OCI-LY7 (cell line): ENCODE measurements around the gene ATAD3B. TPM values are rescaled to one million over a fixed set of nuclear protein-coding genes. Genes with fewer than 3 reads are reported as not detected.
"Not testable (repeated sequence)": the region's sequence is repeated elsewhere in the genome, so short reads cannot be mapped to it uniquely, and the experiment has no call there.

Experiments used
- BruUV-seq: library from RNA; stranded (reverse); fragments of 400-500 nt; replicated peaks from 2 replicates; lab custom pipeline; 2021; lab: Mats Ljungman, UMichigan
- CTCF ChIA-PET: fragments of 300-600 bp; sonication (Branson Sonifier 250); formaldehyde crosslinking; loops from one replicate; lab custom pipeline; 2022; ENCODE audit warnings: antibody characterized with exemption; ENCODE audit not compliant: unreplicated experiment; lab: Charles Lee
- POLR2A ChIA-PET: fragments of 300-600 bp; sonication (Branson Sonifier 250); formaldehyde crosslinking; loops from one replicate; lab custom pipeline; 2022; ENCODE audit warnings: antibody characterized with exemption; lab: Charles Lee
- DNase-seq: peaks from one replicate; pipeline ENCODE4 v3.0.0-alpha.2; 2015; ENCODE audit warnings: low spot score
- H2AFZ ChIP-seq: fragments of 200-600 bp; sonication (generic), shearing (Covaris generic); 2 replicates; pipeline ENCODE4 v1.6.1; 2014; ENCODE audit warnings: mild to moderate bottlenecking, antibody characterized with exemption, low read length, moderate library complexity
- H3K27ac ChIP-seq: fragments of 200-600 bp; sonication (generic); 2 replicates; pipeline ENCODE4 v1.5.1; 2014; ENCODE audit warnings: mixed run types, low read depth, mild to moderate bottlenecking, moderate library complexity, low read length, inconsistent platforms; ENCODE audit not compliant: poor library complexity, severe bottlenecking
- H3K36me3 ChIP-seq: fragments of 200-600 bp; sonication (generic); 2 replicates; pipeline ENCODE4 v1.6.1; 2014; ENCODE audit warnings: mild to moderate bottlenecking, antibody characterized with exemption, low read length, moderate library complexity, mixed read lengths; ENCODE audit not compliant: insufficient read depth
- H3K4me1 ChIP-seq: fragments of 200-600 bp; sonication (generic); 2 replicates; pipeline ENCODE4 v1.5.1; 2014; ENCODE audit warnings: mild to moderate bottlenecking, low read length; ENCODE audit not compliant: insufficient read depth, poor library complexity, severe bottlenecking
- H3K4me2 ChIP-seq: fragments of 200-600 bp; sonication (generic); 2 replicates; pipeline ENCODE4 v1.6.1; 2014; ENCODE audit warnings: mild to moderate bottlenecking, low read length
- H3K4me3 ChIP-seq: fragments of 200-600 bp; sonication (generic); 2 replicates; pipeline ENCODE4 v1.5.1; 2014; ENCODE audit warnings: mild to moderate bottlenecking, low read depth, low read length; ENCODE audit not compliant: poor library complexity, severe bottlenecking
- H3K79me2 ChIP-seq: fragments of 200-600 bp; sonication (generic); 2 replicates; pipeline ENCODE4 v1.6.1; 2016; ENCODE audit warnings: low read depth, mild to moderate bottlenecking, low read length, moderate library complexity, mixed read lengths; ENCODE audit not compliant: insufficient read depth
- H3K9me2 ChIP-seq: fragments of 200-600 bp; sonication (generic); 2 replicates; pipeline ENCODE4 v1.6.1; 2016; ENCODE audit warnings: mild to moderate bottlenecking, low read length, mixed read lengths; ENCODE audit not compliant: insufficient read depth
- H3K9me3 ChIP-seq: fragments of 200-600 bp; sonication (generic); 2 replicates; pipeline ENCODE4 v1.6.1; 2014; ENCODE audit warnings: mild to moderate bottlenecking, mixed run types, low read length, mixed read lengths
- H4K20me1 ChIP-seq: fragments of 200-600 bp; sonication (generic); 2 replicates; pipeline ENCODE4 v1.6.1; 2014; ENCODE audit warnings: mild to moderate bottlenecking, antibody characterized with exemption, low read length, moderate library complexity, mixed read lengths; ENCODE audit not compliant: insufficient read depth
- EZH2phosphoT487 ChIP-seq: fragments of 200-600 bp; sonication (generic); IDR thresholded peaks from 2 replicates; pipeline ENCODE4 v1.6.1; 2018; ENCODE audit warnings: low read depth, borderline replicate concordance, mild to moderate bottlenecking, mixed run types, antibody characterized with exemption, low read length, moderate library complexity, mixed read lengths
- intact Hi-C: fragments of 100-400 bp; cut with micrococcal nuclease; formaldehyde crosslinking; loops from one replicate; pipeline ENCODE4 v1.10.0; 2022; ENCODE audit not compliant: unreplicated experiment
- total RNA-seq, 2 experiments: library from RNA; depleted of rRNA in 1 of 2; stranded (reverse); fragments of >200 nt in 1 of 2; shearing (Covaris generic) in 1 of 2; gene quantifications; 2 replicates each; pipeline ENCODE4 v1.2.3, GENCODE V29; 2014 to 2022
- TF ChIP-seq, protein P1 (sequence below): fragments of 200-600 bp; sonication (generic); conservative IDR thresholded peaks from 2 replicates; pipeline ENCODE4 v1.5.1; 2014; ENCODE audit warnings: mild to moderate bottlenecking, antibody characterized with exemption, low read length, moderate library complexity, mixed read lengths

The ATAD3B gene
- total RNA-seq, 2 experiments from 2014 or later, result 54.9 to 62.4 TPM

DNA sequence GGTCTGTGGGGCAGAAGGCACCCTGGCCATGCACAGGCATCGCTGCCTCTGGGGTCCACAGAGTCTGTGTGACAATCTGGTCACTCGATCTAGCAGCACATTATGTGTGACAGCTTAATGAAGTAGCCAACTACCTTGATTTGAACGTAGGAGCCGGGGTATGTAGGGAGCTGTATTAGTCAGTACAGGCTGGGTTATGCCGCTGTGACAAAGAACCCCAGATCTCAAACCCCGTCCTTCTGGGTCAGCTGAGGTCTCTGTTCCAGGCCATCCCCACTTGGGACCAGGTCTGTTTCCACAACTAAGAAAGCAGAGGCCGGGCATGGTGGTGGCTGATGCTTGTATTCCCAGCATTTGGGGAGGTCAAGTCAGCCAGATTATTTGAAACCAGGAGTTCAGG, 8.3 kb upstream of the ATAD3B start:
- no peak for DNase-seq
- H3K27ac ChIP-seq, result peak overlapping the region; percentile 77
- H3K9me3 ChIP-seq, result 0 out of 2 replicates have a peak, but pooled peaks cover 8% of the 10 kb centered on the region
- no peak overlapping the region for H3K4me2 ChIP-seq
- CTCF ChIA-PET, result no interaction called here
- intact Hi-C loops, result loop anchor here (2.0 to 5.0 kb wide), 2 partner anchors 91 to 116 kb away; partner anchors contain the start of gene DVL1
- TF ChIP-seq, protein P1, sequence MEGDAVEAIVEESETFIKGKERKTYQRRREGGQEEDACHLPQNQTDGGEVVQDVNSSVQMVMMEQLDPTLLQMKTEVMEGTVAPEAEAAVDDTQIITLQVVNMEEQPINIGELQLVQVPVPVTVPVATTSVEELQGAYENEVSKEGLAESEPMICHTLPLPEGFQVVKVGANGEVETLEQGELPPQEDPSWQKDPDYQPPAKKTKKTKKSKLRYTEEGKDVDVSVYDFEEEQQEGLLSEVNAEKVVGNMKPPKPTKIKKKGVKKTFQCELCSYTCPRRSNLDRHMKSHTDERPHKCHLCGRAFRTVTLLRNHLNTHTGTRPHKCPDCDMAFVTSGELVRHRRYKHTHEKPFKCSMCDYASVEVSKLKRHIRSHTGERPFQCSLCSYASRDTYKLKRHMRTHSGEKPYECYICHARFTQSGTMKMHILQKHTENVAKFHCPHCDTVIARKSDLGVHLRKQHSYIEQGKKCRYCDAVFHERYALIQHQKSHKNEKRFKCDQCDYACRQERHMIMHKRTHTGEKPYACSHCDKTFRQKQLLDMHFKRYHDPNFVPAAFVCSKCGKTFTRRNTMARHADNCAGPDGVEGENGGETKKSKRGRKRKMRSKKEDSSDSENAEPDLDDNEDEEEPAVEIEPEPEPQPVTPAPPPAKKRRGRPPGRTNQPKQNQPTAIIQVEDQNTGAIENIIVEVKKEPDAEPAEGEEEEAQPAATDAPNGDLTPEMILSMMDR, result no peak
- no peak for TF ChIP-seq EZH2phosphoT487
- POLR2A ChIA-PET, result no interaction called here
- no peaks in the 10 kb centered on the region for H4K20me1 ChIP-seq
- H3K79me2 ChIP-seq, result no peaks in the 10 kb centered on the region
- no peak overlapping the region for H3K4me3 ChIP-seq
- no peak overlapping the region for H2AFZ ChIP-seq
- no peaks in the 10 kb centered on the region for H3K36me3 ChIP-seq
- no peaks in the 10 kb centered on the region for H3K9me2 ChIP-seq
- no TSS peak for BruUV-seq
- H3K4me1 ChIP-seq, result peaks cover 22% of the 10 kb centered on the region

DNA sequence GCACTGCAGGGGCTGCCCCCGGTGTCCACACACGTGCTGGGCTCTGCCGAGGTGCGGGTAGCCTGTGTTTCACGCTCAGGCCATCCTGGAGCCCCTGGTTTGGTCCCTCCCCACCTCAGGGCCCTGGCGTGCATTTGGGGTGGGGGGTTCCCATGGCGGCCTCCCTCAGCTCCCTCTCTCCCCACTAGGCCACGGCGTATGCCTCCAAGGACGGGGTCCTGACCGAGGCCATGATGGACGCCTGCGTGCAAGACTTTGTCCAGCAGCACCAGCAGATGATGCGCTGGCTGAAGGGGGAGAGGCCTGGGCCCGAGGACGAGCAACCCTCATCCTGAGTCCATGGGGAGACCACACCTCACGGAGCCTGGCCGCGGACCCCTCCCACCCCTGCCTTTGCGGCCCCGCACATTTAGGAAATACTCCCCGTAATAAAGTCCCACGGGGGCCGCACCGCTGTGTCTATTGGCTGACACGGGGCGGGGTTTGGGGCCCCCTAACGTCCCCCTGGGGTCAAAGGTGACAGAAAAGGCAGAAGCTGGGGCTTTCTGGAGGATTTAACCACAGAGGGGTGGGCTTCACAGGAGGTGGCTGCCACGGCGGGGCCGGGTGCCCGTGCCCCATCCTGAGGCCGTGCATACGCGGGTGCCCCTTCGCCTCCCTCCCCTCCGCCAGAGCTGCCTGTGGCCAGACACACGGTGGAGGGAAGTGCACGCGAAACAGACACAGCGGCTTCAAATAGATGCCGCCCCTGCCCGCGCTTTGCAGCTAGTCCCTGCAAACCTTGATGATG, 3.2 kb upstream of the ATAD3B start:
- POLR2A ChIA-PET, BruUV-seq, H3K9me2 ChIP-seq, H2AFZ ChIP-seq, DNase-seq, H3K4me3 ChIP-seq, intact Hi-C loops, H3K9me3 ChIP-seq, H3K4me2 ChIP-seq, CTCF ChIA-PET, H3K36me3 ChIP-seq, H3K27ac ChIP-seq, H4K20me1 ChIP-seq: not testable (repeated sequence)
- H3K79me2 ChIP-seq, result peaks cover 24% of the 10 kb centered on the region
- H3K4me1 ChIP-seq, result peaks cover 30% of the 10 kb centered on the region

DNA sequence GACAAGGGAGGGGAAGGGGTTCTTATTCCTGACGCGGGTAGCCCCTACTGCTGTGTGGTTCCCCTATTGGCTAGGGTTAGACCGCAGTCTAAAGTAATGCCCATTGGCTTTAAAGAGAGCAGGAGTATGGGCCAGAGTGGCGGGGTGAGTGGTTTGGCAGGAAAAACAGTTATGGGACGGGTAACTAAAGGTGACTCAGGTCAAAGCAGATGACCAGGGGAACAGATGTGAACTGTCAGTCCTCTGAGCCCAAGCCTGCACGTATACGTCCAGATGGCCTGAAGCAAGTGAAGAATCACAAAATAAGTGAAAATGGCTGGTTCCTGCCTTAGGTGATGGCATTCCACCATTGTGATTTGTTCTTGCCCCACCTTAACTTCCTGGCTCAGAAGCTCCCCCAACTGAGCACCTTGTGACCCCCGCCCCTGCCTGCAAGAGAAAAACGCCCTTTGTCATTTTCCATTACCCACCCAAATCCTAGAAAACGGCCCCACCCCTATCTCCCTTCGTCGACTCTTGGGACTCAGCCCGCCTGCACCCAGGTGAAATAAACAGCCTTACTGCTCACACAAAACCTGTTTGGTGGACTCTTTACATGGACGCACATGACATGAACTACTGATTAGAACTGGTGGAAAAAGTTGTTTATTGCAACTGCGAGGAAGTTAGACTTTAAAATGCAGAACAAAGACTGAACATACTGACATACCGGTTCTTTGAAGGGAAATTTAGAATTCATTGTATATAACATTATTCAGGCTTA, 758 bp upstream of the ATAD3B start:
- H3K4me2 ChIP-seq, result peak overlapping the region; percentile 85
- H3K4me1 ChIP-seq, result peaks cover 25% of the 10 kb centered on the region
- ChIA-PET POLR2A (interaction anchor here (1.1 kb wide), 1 partner anchor 65 kb away, joined by 3 read pairs; no protein-coding TSS in a partner anchor), CTCF (interaction anchor here (0.5 kb wide), 1 partner anchor 197 kb away, joined by 8 read pairs; the partner anchor contains the start of gene UBE2J2)
- H3K79me2 ChIP-seq, result peaks cover 37% of the 10 kb centered on the region
- H4K20me1 ChIP-seq, result no peaks in the 10 kb centered on the region
- H3K36me3 ChIP-seq, result peaks cover 13% of the 10 kb centered on the region
- peak overlapping the region; percentile 97 for H3K4me3 ChIP-seq
- intact Hi-C loops, result loop anchor here (1.0 to 2.0 kb wide), 3 partner anchors 9 to 162 kb away; partner anchors contain the start of gene PUSL1
- DNase-seq, result peak; percentile 63
- H2AFZ ChIP-seq, result peak overlapping the region; percentile 83
- H3K9me3 ChIP-seq, result no peaks in the 10 kb centered on the region
- TSS peak; percentile 99 for BruUV-seq
- TF ChIP-seq, protein P1, result no peak
- no peak for TF ChIP-seq EZH2phosphoT487
- peak overlapping the region; percentile 83 for H3K27ac ChIP-seq
- no peaks in the 10 kb centered on the region for H3K9me2 ChIP-seq

DNA sequence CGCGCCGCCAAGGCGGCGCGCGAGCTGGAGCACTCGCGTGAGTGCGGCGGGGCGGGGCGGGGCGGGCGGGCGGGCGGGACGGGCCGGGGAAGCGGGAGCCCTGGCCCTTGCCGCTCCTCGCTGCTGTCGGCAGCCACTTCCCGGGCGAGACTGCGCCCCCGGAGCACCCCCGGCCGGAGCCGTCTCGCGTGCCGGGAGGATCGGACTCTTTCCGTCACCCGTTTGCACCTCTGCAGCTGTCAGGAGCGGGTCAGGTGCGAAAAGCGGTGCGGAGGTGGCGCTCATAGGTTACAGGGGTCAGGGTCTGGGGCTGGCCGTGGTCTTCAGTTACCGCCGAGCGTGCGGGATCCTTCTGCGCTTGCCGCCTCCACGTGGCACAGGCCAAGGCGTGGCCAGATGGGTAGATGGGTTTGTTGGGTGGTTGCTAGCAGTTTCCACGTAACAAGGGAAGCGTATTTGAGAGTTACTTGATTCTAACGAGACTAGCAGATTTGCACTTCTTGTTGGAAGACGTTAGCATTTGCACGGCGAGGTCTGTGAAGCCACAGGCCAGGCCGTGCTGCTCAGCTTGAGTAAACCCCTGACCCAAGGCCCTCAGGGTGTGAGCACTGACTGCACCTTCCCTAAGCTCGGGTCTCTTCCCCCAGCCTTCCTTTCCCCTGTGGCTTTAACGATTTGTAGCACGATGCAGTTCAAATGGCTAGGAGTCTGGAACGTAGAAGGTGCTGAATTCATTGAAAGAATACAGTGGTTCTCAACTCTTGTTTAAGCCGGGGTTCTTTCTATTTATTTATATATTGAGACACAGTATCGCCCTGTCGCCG, 700 bp downstream of the ATAD3B start:
- peak overlapping the region; percentile 25 for H3K27ac ChIP-seq
- H3K9me2 ChIP-seq, H2AFZ ChIP-seq, DNase-seq, intact Hi-C loops, H4K20me1 ChIP-seq, H3K9me3 ChIP-seq, CTCF ChIA-PET, BruUV-seq, POLR2A ChIA-PET: not testable (repeated sequence)
- peaks cover 43% of the 10 kb centered on the region for H3K79me2 ChIP-seq
- peak overlapping the region; percentile 73 for H3K4me2 ChIP-seq
- H3K36me3 ChIP-seq, result peaks cover 26% of the 10 kb centered on the region
- H3K4me3 ChIP-seq, result peak overlapping the region; percentile 97
- peaks cover 25% of the 10 kb centered on the region for H3K4me1 ChIP-seq
